K562 (cell line): ENCODE measurements around the gene ALG14. TPM values are rescaled to one million over a fixed set of nuclear protein-coding genes. Genes with fewer than 3 reads are reported as not detected.
A peak's percentile ranks its signal among the peaks of the same experiment; 100 is the strongest.

ENCODE experiments used
- ATAC-seq: fragments of 200-7000 bp; cut with Tn5 transposase; 3 replicates; pipeline ENCODE4 v1.9.1; 2020; ENCODE audit warnings: moderate library complexity
- BruUV-seq: library from RNA; stranded (reverse); fragments of 400-500 nt; replicated peaks from 2 replicates; lab custom pipeline; 2021; lab: Mats Ljungman, UMichigan
- CTCF ChIA-PET: fragments of 300-600 bp; formaldehyde crosslinking; extraction: SDS; loops from one replicate; lab custom pipeline; 2021; ENCODE audit warnings: low intra/inter-chr PET ratio; lab: Yijun Ruan, JAX
- POLR2A ChIA-PET: fragments of 300-600, 350-650 bp; sonication (Branson Sonifier 250); formaldehyde crosslinking; extraction: SDS; loops from one replicate; lab custom pipeline; 2021; ENCODE audit warnings: antibody characterized with exemption, inconsistent platforms; lab: Yijun Ruan, JAX
- DNase-seq, 4 experiments: peaks; one replicate each; pipeline versions ENCODE4 v3.0.0 to v3.0.0-alpha.2; 2011 to 2018; ENCODE audit warnings: low spot score in 3 of 4, mixed read lengths in 3 of 4; ENCODE audit errors: extremely low read depth in 1 of 4
- FAIRE-seq: peaks from 2 replicates; lab custom pipeline; 2011; peaks lifted over from hg19 to GRCh38; lab: Jason Lieb, UNC
- H2AFZ ChIP-seq: 2 replicates; pipeline ENCODE4 v1.6.0; 2011; ENCODE audit warnings: low read depth, low read length, control low read depth, inconsistent platforms
- H3K27ac ChIP-seq: fragments of 200-600 bp; 3 replicates; pipeline ENCODE4 v1.8.0; 2011; ENCODE audit warnings: low read depth, mild to moderate bottlenecking, control low read depth, inconsistent platforms, low read length, moderate library complexity, mixed read lengths; ENCODE audit errors: extremely low read depth
- H3K27me3 ChIP-seq, 2 experiments: fragments of 300-600 bp in 1 of 2; 2 replicates in 1 of 2; 3 replicates in 1 of 2; pipeline versions ENCODE4 v1.6.0 to v1.8.0; 2011; ENCODE audit warnings: inconsistent platforms in 2 of 2, low read length in 2 of 2, mild to moderate bottlenecking in 1 of 2, mixed read lengths in 1 of 2, moderate library complexity in 1 of 2; ENCODE audit not compliant: control insufficient read depth in 2 of 2, insufficient read depth in 2 of 2
- H3K36me3 ChIP-seq: fragments of 300-600 bp; 3 replicates; pipeline ENCODE4 v1.8.0; 2011; ENCODE audit warnings: mild to moderate bottlenecking, low read length, inconsistent platforms; ENCODE audit not compliant: control insufficient read depth, insufficient read depth
- H3K4me1 ChIP-seq, 2 experiments: fragments of 200-600 bp in 1 of 2; replicated peaks in 1 of 2; 2 replicates in 1 of 2; 3 replicates in 1 of 2; pipeline versions ENCODE4 v1.5.1 to v1.8.0; 2011; ENCODE audit warnings: inconsistent platforms in 2 of 2, low read length in 2 of 2, mild to moderate bottlenecking in 1 of 2, mixed read lengths in 1 of 2, moderate library complexity in 1 of 2; ENCODE audit not compliant: control insufficient read depth in 2 of 2, insufficient read depth in 2 of 2
- H3K4me2 ChIP-seq: 2 replicates; pipeline ENCODE4 v1.6.1; 2011; ENCODE audit warnings: low read length, control low read depth, inconsistent platforms, mixed read lengths; ENCODE audit not compliant: insufficient read depth
- H3K4me3 ChIP-seq: fragments of 200-600 bp; sonication (generic), shearing (Covaris generic); 2 replicates; pipeline ENCODE4 v1.5.1; 2016; ENCODE audit warnings: control low read depth, inconsistent platforms
- H3K79me2 ChIP-seq: fragments of 200-600 bp; 3 replicates; pipeline ENCODE4 v1.8.0; 2011; ENCODE audit warnings: low read length, inconsistent platforms; ENCODE audit not compliant: control insufficient read depth, insufficient read depth
- H3K9ac ChIP-seq, 2 experiments: 2 replicates each; pipeline versions ENCODE4 v1.6.0 to v1.6.1; 2011; ENCODE audit warnings: low read depth in 2 of 2, low read length in 2 of 2, control low read depth in 1 of 2, inconsistent platforms in 1 of 2, mild to moderate bottlenecking in 1 of 2, mixed read lengths in 1 of 2; ENCODE audit not compliant: insufficient read depth in 1 of 2
- H3K9me1 ChIP-seq: one replicate; pipeline ENCODE4 v1.6.0; 2011; ENCODE audit warnings: inconsistent platforms, mild to moderate bottlenecking, low read length, moderate library complexity; ENCODE audit not compliant: control insufficient read depth, insufficient read depth
- H3K9me3 ChIP-seq: replicated peaks from 2 replicates; pipeline ENCODE4 v1.5.1; 2011; ENCODE audit warnings: low read depth, low read length, inconsistent platforms; ENCODE audit not compliant: control insufficient read depth, insufficient read depth
- H4K20me1 ChIP-seq: replicated peaks from 2 replicates; pipeline ENCODE4 v1.6.1; 2011; ENCODE audit warnings: low read length, inconsistent platforms, mixed read lengths; ENCODE audit not compliant: control insufficient read depth, insufficient read depth
- CUX1 ChIP-seq: fragments of 200-800 bp; sonication (Bioruptor generic); IDR thresholded peaks from 2 replicates; pipeline ENCODE4 v1.6.1; 2016; ENCODE audit warnings: missing genetic modification characterization, missing compliant biosample characterization
- HES1 ChIP-seq: fragments of 450-650 bp; IDR thresholded peaks from 2 replicates; pipeline ENCODE4 v1.6.1; 2016; ENCODE audit warnings: low read depth, mild to moderate bottlenecking, moderate library complexity
- HMG20A ChIP-seq: fragments of 450-650 bp; formaldehyde crosslinking; conservative IDR thresholded peaks from 2 replicates; pipeline ENCODE4 v1.4.0; 2020; ENCODE audit warnings: mild to moderate bottlenecking, mixed read lengths
- MEIS2 ChIP-seq: fragments of 450-650 bp; IDR thresholded peaks from 2 replicates; pipeline ENCODE4 v1.6.1; 2014; ENCODE audit warnings: mild to moderate bottlenecking; ENCODE audit not compliant: partially characterized antibody
- MLLT1 ChIP-seq, 2 experiments: fragments of 450-650 bp; IDR thresholded peaks; 2 replicates each; pipeline ENCODE4 v1.6.1; 2016
- NONO ChIP-seq, 2 experiments: fragments of 200-400 bp in 1 of 2; fragments of 450-650 bp in 1 of 2; formaldehyde crosslinking in 1 of 2; IDR thresholded peaks; 2 replicates each; pipeline ENCODE4 v1.6.1; 2017; ENCODE audit warnings: low read depth in 2 of 2, mild to moderate bottlenecking in 2 of 2, moderate library complexity in 2 of 2, low read length in 1 of 2
- PHF8 ChIP-seq: fragments of 200-600 bp; sonication (generic); IDR thresholded peaks from 2 replicates; pipeline ENCODE4 v1.6.1; 2012; ENCODE audit warnings: mixed run types, mild to moderate bottlenecking, inconsistent platforms, low read length, moderate library complexity, borderline replicate concordance
- SMAD3 ChIP-seq: fragments of 450-650 bp; formaldehyde crosslinking; conservative IDR thresholded peaks from 2 replicates; pipeline ENCODE4 v1.4.0; 2020; ENCODE audit warnings: mild to moderate bottlenecking
- YY1 ChIP-seq, 3 experiments: IDR thresholded peaks; 2 replicates each; pipeline ENCODE4 v1.6.1; 2011; ENCODE audit warnings: low read length in 2 of 3, mild to moderate bottlenecking in 2 of 3, moderate library complexity in 2 of 3, borderline replicate concordance in 1 of 3, control low read depth in 1 of 3, low read depth in 1 of 3; ENCODE audit not compliant: insufficient read depth in 3 of 3, insufficient replicate concordance in 2 of 3, control insufficient read depth in 1 of 3, insufficient read length in 1 of 3; ENCODE audit errors: extremely low read depth in 1 of 3
- ZFP36 ChIP-seq: fragments of 150-350 bp; IDR thresholded peaks from 2 replicates; pipeline ENCODE4 v1.6.1; 2018; ENCODE audit warnings: low read length, low read depth; ENCODE audit not compliant: partially characterized antibody
- ZNF311 ChIP-seq: fragments of 250-450 bp; sonication (Bioruptor Pico); IDR thresholded peaks from 2 replicates; pipeline ENCODE4 v1.4.0; 2020; ENCODE audit warnings: mild to moderate bottlenecking, moderate library complexity
- ZNF316 ChIP-seq: fragments of 450-650 bp; IDR thresholded peaks from 2 replicates; pipeline ENCODE4 v1.6.1; 2016
- ZNF507 ChIP-seq: conservative IDR thresholded peaks from 2 replicates; pipeline ENCODE4 v1.6.1; 2017; ENCODE audit warnings: missing genetic modification characterization, missing compliant biosample characterization
- WGBS: fragments of 100-300 bp; shearing (Covaris generic); methylation state at CpG from one replicate; pipeline ENCODE4 v1.1.6; 2016; ENCODE audit warnings: low coverage, mixed read lengths; ENCODE audit not compliant: insufficient coverage; ENCODE audit errors: missing lambda C conversion rate; 5-methylcytosine and 5-hydroxymethylcytosine counted together
- in situ Hi-C: fragments of 300-500 bp; cut with MboI; formaldehyde crosslinking; loops from 4 replicates; pipeline ENCODE4 v1.15.0; 2018; ENCODE audit warnings: inconsistent platforms, mixed read lengths
- intact Hi-C: fragments of 100-400 bp; cut with micrococcal nuclease; formaldehyde crosslinking; loops from 2 replicates; pipeline ENCODE4 v1.14.2; 2022
- polyA plus RNA-seq, 8 experiments: library from polyadenylated mRNA; depleted of rRNA in 4 of 8; stranded (reverse) in 5 of 8; unstranded in 3 of 8; fragments of >200 nt; fragmentation: Nextera tagmentation in 2 of 8; fragmentation: Illumina TruSeq in 1 of 8; extraction: Ambion mirVana in 2 of 8; extraction: Trizol in 1 of 8; gene quantifications; 2 replicates each; pipeline versions ENCODE4 v1.2.1 to v1.2.3, GENCODE V29; 2011 to 2014; ENCODE audit warnings: inconsistent platforms in 1 of 8, missing spikeins in 1 of 8
- total RNA-seq, 7 experiments: library from RNA; depleted of rRNA in 6 of 7; stranded (reverse); fragments of >200 nt in 6 of 7; fragmentation: Illumina TruSeq in 2 of 7; extraction: Trizol in 2 of 7; gene quantifications; 2 replicates each; pipeline versions ENCODE4 v1.2.1 to v1.2.3, GENCODE V29; 2011 to 2021; ENCODE audit warnings: low replicate concordance in 1 of 7

ALG14 gene
- total and polyA plus RNA-seq, 9 of the 15 experiments (the other 6 are each of a cell fraction or from before 2014, with no cell fraction given), result 2.8 to 16.2 (median 4.9) TPM

GRCh38 chr1:94969137-94969536 is 103.6 kb downstream of the ALG14 start (continued):
- no peak for TF ChIP-seq HES1

- POLR2A ChIA-PET, result no interaction called here
- no TSS peak for BruUV-seq
- peaks cover 12 to 14% of the 10 kb centered on the region in 2 experiments; a peak in 1 of 5 replicates for H3K27me3 ChIP-seq
- in situ Hi-C loops, result no loop called here
- H3K9ac ChIP-seq, result no peak overlapping the region
- no peaks in the 10 kb centered on the region for H4K20me1 ChIP-seq
- DNase-seq, result no peak
- WGBS, result 0% methylated on average over 1 of the region's 1 CpG
- no peaks in the 10 kb centered on the region for H3K9me1 ChIP-seq
- H3K36me3 ChIP-seq, result no peaks in the 10 kb centered on the region
- no peak overlapping the region for H2AFZ ChIP-seq
- FAIRE-seq, result no peak
- H3K9me3 ChIP-seq, result no peaks in the 10 kb centered on the region
- H3K4me2 ChIP-seq, result no peak overlapping the region
- H3K4me1 ChIP-seq, result no peaks in the 10 kb centered on the region
- no peak overlapping the region for H3K27ac ChIP-seq
- no peak overlapping the region for H3K4me3 ChIP-seq
- CTCF ChIA-PET, result no interaction called here
- H3K79me2 ChIP-seq, result no peaks in the 10 kb centered on the region
- intact Hi-C loops, result no loop called here
- ATAC-seq, result no peak
- no peak for TF ChIP-seq MLLT1 (IDR thresholded peaks at IDR 0.05)
- TF ChIP-seq ZNF316, result peak; percentile 34; the same call in 1 of the 2 replicates
- TF ChIP-seq CUX1 (CRISPR knock-in tag), result no peak
- TF ChIP-seq MEIS2, result peak; percentile 15
- TF ChIP-seq HMG20A (CRISPR knock-in tag), result no peak
- no peak for TF ChIP-seq NONO (IDR thresholded peaks at IDR 0.05; ENCODE audit: low read depth in 2 of 2, low read length in 1 of 2)
- TF ChIP-seq SMAD3, result no peak
- TF ChIP-seq PHF8, result no peak
- no peak for TF ChIP-seq ZFP36
- no peak for TF ChIP-seq ZNF311 (CRISPR knock-in tag)
- no peak for TF ChIP-seq ZNF507
- TF ChIP-seq YY1 (IDR thresholded peaks at IDR 0.05; ENCODE audit: borderline replicate concordance in 1 of 3, control insufficient read depth in 1 of 3, extremely low read depth in 1 of 3, insufficient read depth in 3 of 3, insufficient read length in 1 of 3, insufficient replicate concordance in 2 of 3, low read depth in 1 of 3, low read length in 2 of 3), result no peak
These were observed 106.7 kb downstream of the ALG14 start for GRCh38 chr1:94966033-94966432.
